SJSA1 (cell line): ENCODE measurements around the gene ACTR8. TPM values are rescaled to one million over a fixed set of nuclear protein-coding genes. Genes with fewer than 3 reads are reported as not detected.

Experiments
- DNase-seq, 2 experiments: peaks; one replicate each; pipeline ENCODE4 v3.0.0-alpha.2; 2015 to 2020; ENCODE audit warnings: low spot score in 2 of 2, low read depth in 1 of 2
- H3K27ac ChIP-seq: fragments of 250-450 bp; sonication (Bioruptor Pico); 2 replicates; pipeline ENCODE4 v1.5.1; 2020; ENCODE audit warnings: mild to moderate bottlenecking, moderate library complexity
- H3K27me3 ChIP-seq: fragments of 250-450 bp; sonication (Bioruptor Pico); replicated peaks from 2 replicates; pipeline ENCODE4 v1.5.1; 2020; ENCODE audit warnings: mild to moderate bottlenecking, moderate library complexity
- H3K36me3 ChIP-seq: fragments of 250-450 bp; sonication (Bioruptor Pico); 2 replicates; pipeline ENCODE4 v1.5.1; 2020; ENCODE audit warnings: mild to moderate bottlenecking
- H3K4me1 ChIP-seq: fragments of 250-450 bp; sonication (Bioruptor Pico); replicated peaks from 2 replicates; pipeline ENCODE4 v1.6.1; 2021; ENCODE audit warnings: mild to moderate bottlenecking
- H3K4me3 ChIP-seq: fragments of 250-450 bp; sonication (Bioruptor Pico); 2 replicates; pipeline ENCODE4 v1.5.1; 2020; ENCODE audit warnings: mild to moderate bottlenecking
- H3K9me3 ChIP-seq: fragments of 250-450 bp; sonication (Bioruptor Pico); replicated peaks from 2 replicates; pipeline ENCODE4 v1.5.1; 2020; ENCODE audit warnings: mild to moderate bottlenecking
- total RNA-seq: library from RNA; depleted of rRNA; stranded (reverse); fragments of >200 nt; shearing (Covaris generic); gene quantifications from 2 replicates; pipeline ENCODE4 v1.2.3, GENCODE V29; 2014

ACTR8 gene
- total RNA-seq, 1 experiment from 2014 or later, result 21.4 TPM

DNA sequence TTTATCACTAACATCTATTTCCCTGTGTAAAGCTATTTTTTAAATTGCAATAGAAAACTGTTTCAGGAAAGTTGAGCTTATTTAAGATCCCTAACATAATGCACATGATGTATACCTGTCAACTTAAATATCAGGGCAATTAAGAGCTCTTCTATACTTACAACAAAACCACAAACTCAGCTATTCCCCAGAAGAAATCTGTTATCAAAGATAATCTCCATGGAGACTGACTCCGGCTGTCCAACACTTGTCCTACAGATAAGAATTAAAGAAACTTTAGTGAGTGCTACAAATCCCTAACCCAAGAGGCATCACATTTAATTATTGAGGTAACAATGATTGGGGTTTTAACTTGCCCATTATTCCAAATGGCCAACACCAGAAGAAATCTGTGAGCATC lies 6.3 kb upstream of the ACTR8 start:
- H3K4me1 ChIP-seq, result peaks cover 13% of the 10 kb centered on the region
- no peak overlapping the region for H3K27ac ChIP-seq
- no peak overlapping the region for H3K4me3 ChIP-seq
- H3K27me3 ChIP-seq, result no peaks in the 10 kb centered on the region
- no peak for DNase-seq
- H3K9me3 ChIP-seq, result no peaks in the 10 kb centered on the region
- H3K36me3 ChIP-seq, result peaks cover 47% of the 10 kb centered on the region

DNA sequence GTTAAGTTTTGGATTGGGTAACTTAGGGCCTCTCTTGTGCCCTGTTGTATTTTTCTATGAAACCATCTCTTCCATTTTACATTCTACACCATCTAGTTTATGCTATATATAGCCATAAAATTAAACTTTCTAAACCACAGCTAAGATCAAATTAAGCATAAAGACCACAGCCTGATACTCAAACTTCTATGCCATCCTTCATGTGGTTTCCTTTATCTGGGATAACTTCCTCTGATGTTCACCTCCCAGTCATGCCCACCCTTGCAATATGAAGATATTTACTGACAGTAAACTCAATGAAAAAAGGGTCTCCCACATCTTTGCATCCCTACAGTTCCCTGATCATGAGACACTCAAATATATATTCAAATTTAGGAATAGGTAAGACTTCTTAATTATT lies 5.5 kb upstream of the ACTR8 start:
- peaks cover 50% of the 10 kb centered on the region for H3K36me3 ChIP-seq
- no peak for DNase-seq
- H3K27ac ChIP-seq, result no peak overlapping the region

DNA sequence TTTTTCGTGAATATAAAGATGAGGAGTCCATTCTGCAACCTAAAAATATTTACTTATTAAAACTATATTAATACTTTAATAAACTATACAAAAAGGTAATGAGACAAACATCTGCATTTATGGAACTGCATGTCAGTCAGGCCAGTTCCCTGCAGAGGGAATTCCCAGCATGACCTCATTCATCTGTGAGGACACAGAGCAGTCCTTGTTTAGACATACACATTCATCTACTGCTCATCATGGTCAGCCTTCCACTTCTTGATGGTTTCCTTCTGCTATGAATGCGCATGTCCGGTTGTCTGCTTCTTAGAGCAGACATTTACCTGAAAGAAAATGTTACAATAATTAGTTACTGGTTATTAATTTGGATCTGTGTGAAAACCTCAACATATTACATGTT lies 3.3 kb upstream of the ACTR8 start:
- H3K4me3 ChIP-seq, result no peak overlapping the region
- no peaks in the 10 kb centered on the region for H3K27me3 ChIP-seq
- no peak overlapping the region for H3K27ac ChIP-seq
- no peak for DNase-seq
- no peaks in the 10 kb centered on the region for H3K9me3 ChIP-seq
- H3K36me3 ChIP-seq, result peaks cover 51% of the 10 kb centered on the region
- H3K4me1 ChIP-seq, result peaks cover 11% of the 10 kb centered on the region

More for the DNA sequence above, 5.5 kb upstream of the ACTR8 start:
- Histone ChIP-seq H3K9me3 (no peaks in the 10 kb centered on the region), H3K27me3 (no peaks in the 10 kb centered on the region), H3K4me1 (peaks cover 11% of the 10 kb centered on the region), H3K4me3 (no peak overlapping the region)

DNA sequence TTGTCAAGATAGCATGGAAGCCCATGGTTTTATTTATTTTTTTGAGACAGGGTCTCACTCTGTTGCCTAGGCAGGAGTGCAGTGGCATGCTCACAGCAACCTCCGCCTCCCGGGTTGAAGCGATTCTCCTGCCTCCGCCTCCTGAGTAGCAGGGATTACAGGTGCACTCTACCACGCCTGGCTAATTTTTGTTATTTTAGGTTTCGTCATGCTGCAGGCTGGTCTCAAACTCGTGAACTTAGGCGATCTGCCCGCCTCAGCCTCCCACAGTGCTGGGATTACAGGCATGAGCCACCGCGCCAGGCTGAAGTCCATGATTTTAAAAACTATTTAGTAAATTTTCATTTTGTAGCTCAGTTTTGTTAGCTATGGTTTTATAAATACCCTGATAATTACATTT lies 2.7 kb upstream of the ACTR8 start:
- Histone ChIP-seq H3K4me1 (peaks cover 11% of the 10 kb centered on the region), H3K36me3 (peaks cover 57% of the 10 kb centered on the region)
- no peak for DNase-seq

DNA sequence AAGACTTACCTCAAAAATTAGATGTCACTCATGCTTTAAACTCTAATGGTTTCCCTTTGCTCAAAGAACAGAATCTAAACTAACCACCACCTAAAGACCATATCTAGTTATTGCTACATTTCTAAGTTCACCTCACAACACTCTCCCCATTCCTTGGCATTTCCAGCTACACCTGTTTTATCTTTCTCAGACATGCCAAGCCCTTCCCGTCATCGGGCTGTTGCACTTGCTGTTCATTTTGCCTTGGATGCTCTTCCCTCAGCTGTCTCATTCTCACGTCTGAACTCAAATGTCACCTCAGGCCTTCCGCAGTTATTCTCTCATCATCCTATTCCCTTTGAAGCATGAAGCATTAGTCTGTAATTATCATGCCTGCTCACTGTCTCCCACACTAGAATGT lies 1.1 kb upstream of the ACTR8 start:
- no peak for DNase-seq
- Histone ChIP-seq H3K4me1 (peaks cover 11% of the 10 kb centered on the region), H3K27ac (no peak overlapping the region), H3K4me3 (no peak overlapping the region), H3K27me3 (no peaks in the 10 kb centered on the region), H3K36me3 (peaks cover 69% of the 10 kb centered on the region), H3K9me3 (no peaks in the 10 kb centered on the region)

More for the DNA sequence above, 2.7 kb upstream of the ACTR8 start:
- no peak overlapping the region for H3K4me3 ChIP-seq
- no peaks in the 10 kb centered on the region for H3K9me3 ChIP-seq
- H3K27ac ChIP-seq, result no peak overlapping the region
- H3K27me3 ChIP-seq, result no peaks in the 10 kb centered on the region

DNA sequence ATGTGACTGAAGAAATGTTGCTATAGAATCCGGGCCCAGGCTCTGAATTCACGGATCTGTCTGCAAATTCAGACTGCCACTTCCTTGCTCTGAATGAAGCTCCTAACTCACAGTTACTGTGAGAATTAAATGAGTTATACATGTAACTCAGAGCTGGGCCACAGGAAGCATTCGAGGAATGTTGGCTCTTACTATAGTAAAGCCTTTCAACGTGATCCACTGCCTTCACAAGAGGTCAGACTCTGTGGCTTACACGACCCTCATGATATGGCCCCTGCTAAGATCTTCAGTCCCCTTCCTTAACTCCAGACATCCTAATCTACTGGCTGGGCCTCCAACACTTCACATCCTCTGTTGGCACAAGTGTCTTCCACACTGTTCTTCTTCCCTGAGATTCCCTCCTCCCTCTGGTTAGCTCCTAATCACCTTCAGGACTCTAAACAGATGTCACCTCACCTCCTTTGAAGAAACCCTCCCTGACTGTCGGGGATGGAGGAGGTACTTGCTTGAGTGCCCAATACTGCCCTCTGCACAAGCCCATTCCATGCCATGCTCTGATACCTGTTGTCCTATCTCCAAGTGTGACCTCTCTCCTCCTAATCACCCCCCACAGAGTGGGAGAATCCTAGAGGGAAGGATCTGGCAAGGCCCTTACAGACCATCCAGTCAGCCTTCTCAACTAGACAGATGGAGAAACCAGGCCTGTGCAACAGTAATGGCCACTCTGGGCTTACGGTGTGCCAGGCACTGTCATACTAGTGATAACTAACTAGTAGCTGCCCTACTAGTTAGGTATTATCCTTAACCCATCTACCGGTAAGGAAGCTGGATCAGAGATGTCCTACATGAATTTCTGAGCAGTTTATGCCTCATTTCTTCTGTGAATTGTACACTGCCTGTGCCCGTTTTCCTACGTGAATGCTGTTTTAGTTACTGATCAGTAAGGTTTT lies 1.3 kb downstream of the ACTR8 start:
- H3K27ac ChIP-seq, result peak overlapping the region; percentile 81; the same call in 1 of the 2 replicates
- H3K36me3 ChIP-seq, result peaks cover 73% of the 10 kb centered on the region
- peak overlapping the region; percentile 96 for H3K4me3 ChIP-seq
- no peaks in the 10 kb centered on the region for H3K9me3 ChIP-seq
- DNase-seq, result peak in 1 of 2 experiments; percentile 7
- no peaks in the 10 kb centered on the region for H3K27me3 ChIP-seq
- H3K4me1 ChIP-seq, result peaks cover 11% of the 10 kb centered on the region

DNA sequence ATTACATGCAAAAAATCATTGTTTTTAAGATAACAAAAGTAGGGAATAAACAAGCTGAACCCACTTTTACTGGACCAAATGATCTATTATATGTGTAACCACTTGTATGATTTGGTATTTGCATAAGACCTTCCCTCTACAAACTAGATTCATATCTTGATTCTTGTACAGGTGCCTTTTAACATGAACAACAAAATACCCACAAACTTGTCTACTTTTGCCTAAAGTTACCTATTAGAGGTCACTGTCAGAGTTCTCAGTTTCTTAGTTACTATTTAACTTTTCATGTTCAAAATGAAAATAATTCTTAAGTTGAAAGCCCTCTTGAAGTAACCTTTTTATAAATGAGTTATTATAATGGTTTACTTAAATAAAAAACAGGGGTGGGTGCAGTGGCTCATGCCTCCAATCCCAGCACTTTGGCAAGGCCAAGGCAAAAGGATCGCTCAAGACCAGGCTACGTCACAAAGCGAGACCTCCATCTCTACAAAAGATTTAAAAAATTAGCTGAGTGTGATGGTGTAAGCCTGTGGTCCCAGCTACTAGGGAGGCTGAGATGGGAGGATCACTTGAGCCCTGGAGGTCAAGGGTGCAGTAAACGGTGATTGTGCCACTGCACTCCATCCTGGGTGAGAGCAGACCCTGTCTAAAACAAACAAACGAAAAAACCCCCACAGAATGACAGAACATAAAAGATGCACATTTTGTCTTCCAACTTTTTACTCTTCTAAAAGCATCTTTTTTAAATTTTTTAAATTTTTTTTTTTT lies 16.0 kb downstream of the ACTR8 start:
- DNase-seq, result no peak
- no peaks in the 10 kb centered on the region for H3K4me1 ChIP-seq
- H3K27me3 ChIP-seq, result no peaks in the 10 kb centered on the region
- H3K4me3 ChIP-seq, result no peak overlapping the region
- peaks cover 45% of the 10 kb centered on the region for H3K36me3 ChIP-seq
- H3K9me3 ChIP-seq, result no peaks in the 10 kb centered on the region
- H3K27ac ChIP-seq, result no peak overlapping the region

DNA sequence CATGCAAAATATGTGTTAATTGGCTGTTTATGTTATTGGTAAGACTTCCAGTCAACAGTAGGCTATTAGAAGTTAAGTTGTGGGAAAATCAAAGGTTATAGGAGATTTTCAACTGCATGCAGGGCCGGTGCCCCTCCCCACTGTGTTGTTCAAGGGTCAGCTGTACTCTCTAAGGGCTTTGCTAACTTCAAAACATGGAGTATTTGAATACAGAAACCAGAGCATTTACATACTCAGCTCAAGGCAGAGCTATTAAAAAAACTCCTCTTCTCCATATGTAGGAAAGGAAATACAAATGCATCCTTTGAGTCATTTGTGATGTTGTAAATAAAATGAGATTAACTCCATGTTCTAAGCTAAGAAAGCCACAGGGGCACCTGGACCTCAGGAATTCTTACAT lies 18.8 kb downstream of the ACTR8 start:
- Histone ChIP-seq H3K27me3 (no peaks in the 10 kb centered on the region), H3K4me3 (no peak overlapping the region), H3K27ac (no peak overlapping the region)

DNA sequence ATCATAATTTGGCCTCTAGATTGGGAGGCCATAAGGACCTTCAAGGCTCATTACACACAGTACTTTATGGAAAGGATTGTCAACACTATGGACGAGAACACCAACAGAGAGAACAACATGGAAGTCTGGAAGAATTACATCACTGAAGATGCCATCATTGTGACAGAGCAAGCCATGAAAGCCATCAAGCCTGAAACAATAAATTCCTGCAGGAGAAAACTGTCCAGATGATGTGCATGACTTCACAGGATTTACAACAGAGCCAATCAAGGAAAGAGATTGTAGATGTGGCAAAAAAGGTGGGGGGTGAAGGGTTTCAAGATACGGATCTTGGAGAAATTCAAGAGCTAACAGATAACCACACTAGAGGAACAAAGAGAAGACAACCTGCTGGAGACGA lies 19.7 kb downstream of the ACTR8 start:
- Histone ChIP-seq H3K27ac (no peak overlapping the region), H3K9me3 (no peaks in the 10 kb centered on the region), H3K36me3 (peaks cover 19% of the 10 kb centered on the region), H3K4me1 (no peaks in the 10 kb centered on the region), H3K4me3 (no peak overlapping the region), H3K27me3 (no peaks in the 10 kb centered on the region)
- DNase-seq, result no peak

More for the DNA sequence above, 18.8 kb downstream of the ACTR8 start:
- Histone ChIP-seq H3K4me1 (no peaks in the 10 kb centered on the region), H3K9me3 (no peaks in the 10 kb centered on the region), H3K36me3 (peaks cover 24% of the 10 kb centered on the region)
- DNase-seq, result no peak

DNA sequence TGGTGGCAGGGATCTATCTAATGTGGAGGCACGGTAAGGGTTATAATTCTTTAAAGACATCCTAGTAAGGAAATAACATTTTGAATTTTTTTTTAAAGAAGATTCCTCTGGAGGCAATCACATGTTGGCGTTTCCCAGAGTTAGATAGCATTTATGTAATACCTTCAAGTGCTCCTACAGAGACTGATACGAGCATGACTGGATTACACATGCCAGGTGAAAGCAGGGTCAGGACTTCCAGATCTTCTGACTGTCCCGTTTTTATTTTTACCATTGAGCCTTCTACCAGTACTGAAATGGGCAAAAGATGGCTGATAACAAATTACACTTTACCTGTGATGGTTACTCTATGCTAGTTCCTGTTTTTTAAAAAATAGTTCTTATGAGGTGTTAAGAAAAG lies 21.8 kb downstream of the ACTR8 start:
- Histone ChIP-seq H3K27me3 (no peaks in the 10 kb centered on the region), H3K27ac (no peak overlapping the region), H3K4me3 (no peak overlapping the region), H3K36me3 (peaks cover 15% of the 10 kb centered on the region), H3K9me3 (no peaks in the 10 kb centered on the region), H3K4me1 (no peaks in the 10 kb centered on the region)
- no peak for DNase-seq

DNA sequence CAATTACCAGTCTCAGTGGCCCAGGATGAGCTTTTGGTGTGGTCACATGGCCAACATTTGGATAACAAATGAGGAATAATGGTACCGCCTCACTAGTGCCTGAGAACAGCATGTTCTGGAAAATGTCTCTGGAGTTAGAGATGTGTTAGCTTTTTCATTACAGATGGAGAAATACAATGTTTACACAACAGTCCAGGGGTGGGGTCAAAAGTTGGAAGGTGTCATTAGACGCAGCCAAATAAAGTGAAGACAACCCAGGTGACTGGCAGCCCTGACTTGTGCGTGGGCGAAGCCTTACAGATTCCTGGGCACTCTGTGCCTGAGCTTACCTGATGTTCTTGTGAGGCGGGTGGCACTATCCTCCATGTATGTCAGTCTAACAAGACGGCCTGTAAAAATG lies 22.8 kb downstream of the ACTR8 start:
- Histone ChIP-seq H3K27ac (no peak overlapping the region), H3K4me3 (no peak overlapping the region), H3K27me3 (no peaks in the 10 kb centered on the region), H3K9me3 (no peaks in the 10 kb centered on the region), H3K36me3 (peaks cover 15% of the 10 kb centered on the region), H3K4me1 (no peaks in the 10 kb centered on the region)
- no peak for DNase-seq

DNA sequence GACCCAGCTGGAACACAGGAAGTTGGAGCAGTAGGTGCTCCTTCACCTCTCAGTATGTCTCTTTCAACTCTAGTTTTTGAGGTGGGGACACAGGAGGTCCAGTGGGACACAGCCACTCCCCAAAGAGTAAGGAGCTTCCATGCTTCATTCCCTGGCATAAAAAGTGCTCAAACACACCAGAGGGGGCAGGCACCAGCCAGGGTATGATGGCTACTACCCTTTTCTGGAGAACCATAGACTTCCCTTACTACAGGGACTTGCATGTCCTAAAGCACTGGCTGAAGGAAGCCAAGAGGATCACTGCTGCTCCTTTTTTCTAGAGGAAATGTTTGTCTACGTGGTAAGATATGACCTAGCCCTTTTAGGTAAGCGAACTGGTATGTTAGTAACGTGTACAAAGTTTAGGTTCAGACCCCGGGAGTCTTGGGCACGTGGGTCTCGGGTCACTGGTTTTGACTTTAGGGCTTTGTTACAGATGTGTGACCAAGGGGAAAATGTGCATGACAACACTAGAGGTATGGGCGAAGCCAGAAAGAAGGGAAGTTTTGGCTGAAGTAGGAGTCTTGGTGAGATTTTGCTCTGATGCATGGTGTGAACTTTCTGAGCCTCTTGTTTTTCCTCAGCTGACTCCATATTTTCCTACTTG lies 23.7 kb downstream of the ACTR8 start:
- Histone ChIP-seq H3K27me3 (no peaks in the 10 kb centered on the region), H3K27ac (no peak overlapping the region), H3K4me1 (no peaks in the 10 kb centered on the region), H3K4me3 (no peak overlapping the region), H3K36me3 (peaks cover 15% of the 10 kb centered on the region), H3K9me3 (no peaks in the 10 kb centered on the region)
- DNase-seq, result no peak

DNA sequence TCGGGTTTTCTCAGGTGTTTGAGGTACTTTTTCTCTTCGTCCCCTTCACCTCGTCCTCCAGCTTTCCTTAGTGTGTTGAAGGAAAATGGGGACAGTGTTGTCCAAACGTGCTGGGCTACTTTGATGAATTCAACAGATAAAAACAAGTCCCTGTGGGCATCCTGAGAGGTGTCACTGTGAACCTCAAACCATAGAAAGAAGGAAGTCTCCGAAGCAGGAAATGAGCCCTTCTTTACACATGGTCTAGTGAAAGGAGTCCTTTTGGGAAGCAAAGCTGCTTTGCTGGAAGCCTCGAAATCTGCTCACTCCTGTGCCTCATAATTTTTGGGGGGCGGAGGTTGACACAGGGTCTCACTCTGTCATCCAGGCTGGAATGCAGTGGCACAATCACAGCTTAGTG lies 25.0 kb downstream of the ACTR8 start:
- Histone ChIP-seq H3K27ac (no peak overlapping the region), H3K27me3 (no peaks in the 10 kb centered on the region), H3K9me3 (no peaks in the 10 kb centered on the region), H3K4me1 (no peaks in the 10 kb centered on the region), H3K36me3 (peaks cover 10% of the 10 kb centered on the region; the same call in 1 of the 2 replicates), H3K4me3 (no peak overlapping the region)
- DNase-seq, result no peak
